HepG2 (cell line): Measurements from ENCODE around the gene ABCG5. TPM values are rescaled to one million over a fixed set of nuclear protein-coding genes. Genes with fewer than 3 reads are reported as not detected.

Experiments used
- BHLHE40 ChIP-seq: IDR thresholded peaks from 2 replicates; pipeline ENCODE4 v1.6.1; 2011; ENCODE audit warnings: low read length, improper control_type of control experiment
- GFI1 ChIP-seq: sonication (generic); formaldehyde crosslinking; IDR thresholded peaks from 2 replicates; pipeline ENCODE4 v1.5.0; 2020; ENCODE audit warnings: missing genetic modification reagents, mild to moderate bottlenecking, borderline replicate concordance
- KAT7 ChIP-seq: IDR thresholded peaks from 2 replicates; pipeline ENCODE4 v1.6.1; 2018; ENCODE audit warnings: borderline replicate concordance, missing compliant biosample characterization
- KDM6A ChIP-seq: IDR thresholded peaks from 2 replicates; pipeline ENCODE4 v1.6.1; 2016; ENCODE audit warnings: low read depth
- KMT2A ChIP-seq: sonication (generic); formaldehyde crosslinking; IDR thresholded peaks from 2 replicates; pipeline ENCODE4 v1.4.0; 2020; ENCODE audit warnings: missing genetic modification reagents
- MAZ ChIP-seq, 2 experiments: sonication (generic) in 1 of 2; formaldehyde crosslinking in 1 of 2; IDR thresholded peaks; 2 replicates each; pipeline versions ENCODE4 v1.5.0 to v1.6.1; 2012 to 2020; ENCODE audit warnings: low read depth in 2 of 2, mild to moderate bottlenecking in 2 of 2, borderline replicate concordance in 1 of 2, improper control_type of control experiment in 1 of 2, low read length in 1 of 2, missing genetic modification reagents in 1 of 2, moderate library complexity in 1 of 2
- MBD4 ChIP-seq: IDR thresholded peaks from 2 replicates; pipeline ENCODE4 v1.6.1; 2012; ENCODE audit warnings: low read length, inconsistent platforms, borderline replicate concordance
- MIER2 ChIP-seq: IDR thresholded peaks from 2 replicates; pipeline ENCODE4 v1.6.1; 2016; ENCODE audit warnings: missing biosample characterization, missing genetic modification reagents
- MIER3 ChIP-seq: IDR thresholded peaks from 2 replicates; pipeline ENCODE4 v1.6.1; 2016; ENCODE audit warnings: missing compliant biosample characterization, borderline replicate concordance
- MXD4 ChIP-seq: IDR thresholded peaks from 2 replicates; pipeline ENCODE4 v1.6.1; 2016; ENCODE audit warnings: mild to moderate bottlenecking, missing biosample characterization, missing genetic modification reagents
- NCOA5 ChIP-seq: sonication (generic); formaldehyde crosslinking; IDR thresholded peaks from 2 replicates; pipeline ENCODE4 v1.4.0; 2020; ENCODE audit warnings: missing genetic modification reagents
- NFE2L1 ChIP-seq: sonication (generic); formaldehyde crosslinking; IDR thresholded peaks from 2 replicates; pipeline ENCODE4 v1.4.0; 2020; ENCODE audit warnings: missing genetic modification reagents, mild to moderate bottlenecking, borderline replicate concordance
- POLR2A ChIP-seq, 2 experiments: IDR thresholded peaks; 2 replicates each; pipeline ENCODE4 v1.6.1; 2011; ENCODE audit warnings: low read depth in 2 of 2, low read length in 2 of 2, mild to moderate bottlenecking in 1 of 2, moderate library complexity in 1 of 2; ENCODE audit not compliant: insufficient read depth in 1 of 2
- SIN3A ChIP-seq: IDR thresholded peaks from 2 replicates; pipeline ENCODE4 v1.6.1; 2011; ENCODE audit warnings: low read depth, mild to moderate bottlenecking, control low read depth, low read length, borderline replicate concordance
- SRSF1 ChIP-seq: fragments of 200-400 bp; formaldehyde crosslinking; optimal IDR thresholded peaks from 2 replicates; pipeline ENCODE3; 2017; ENCODE audit warnings: mild to moderate bottlenecking, low read depth, low read length, moderate library complexity
- SRY ChIP-seq: sonication (generic); formaldehyde crosslinking; IDR thresholded peaks from 2 replicates; pipeline ENCODE4 v1.8.0; 2022; ENCODE audit warnings: mild to moderate bottlenecking, missing genetic modification reagents
- STAT5B ChIP-seq: sonication (generic); formaldehyde crosslinking; IDR thresholded peaks from 2 replicates; pipeline ENCODE4 v1.4.0; 2020; ENCODE audit warnings: missing genetic modification reagents
- ZBTB42 ChIP-seq: sonication (generic); formaldehyde crosslinking; IDR thresholded peaks from 2 replicates; pipeline ENCODE4 v1.5.0; 2020; ENCODE audit warnings: mild to moderate bottlenecking, missing genetic modification reagents
- ZFY ChIP-seq: sonication (generic); formaldehyde crosslinking; IDR thresholded peaks from 2 replicates; pipeline ENCODE4 v1.4.0; 2020; ENCODE audit warnings: missing genetic modification reagents
- polyA plus RNA-seq, 8 experiments: library from polyadenylated mRNA; depleted of rRNA in 3 of 8; stranded (reverse) in 7 of 8; unstranded in 1 of 8; fragments of >200 nt; fragmentation: Illumina TruSeq in 4 of 8; extraction: Trizol in 4 of 8; gene quantifications; 2 replicates each; pipeline versions ENCODE4 v1.2.1 to v1.2.3, GENCODE V29; 2011 to 2016; ENCODE audit warnings: low read depth in 4 of 8, missing spikeins in 1 of 8, mixed read lengths in 1 of 8; ENCODE audit not compliant: insufficient read depth in 1 of 8
- total RNA-seq, 5 experiments: library from RNA; depleted of rRNA; stranded (reverse); fragments of >200 nt; fragmentation: Illumina TruSeq; extraction: Trizol; gene quantifications; 2 replicates each; pipeline ENCODE4 v1.2.3, GENCODE V29; 2016; ENCODE audit warnings: low read depth in 1 of 5
- TF ChIP-seq, protein P1 (sequence below): sonication (generic); formaldehyde crosslinking; IDR thresholded peaks from 2 replicates; pipeline ENCODE4 v1.4.0; 2020; ENCODE audit warnings: missing genetic modification reagents
- TF ChIP-seq, protein P2 (sequence below): fragments of 450-650 bp; IDR thresholded peaks from 2 replicates; pipeline ENCODE4 v1.6.1; 2016
- TF ChIP-seq, protein P3 (sequence below): sonication (generic); formaldehyde crosslinking; IDR thresholded peaks from 2 replicates; pipeline ENCODE4 v1.5.0; 2020; ENCODE audit warnings: missing genetic modification reagents, mild to moderate bottlenecking, borderline replicate concordance
- TF ChIP-seq, protein P4 (sequence below): sonication (generic); formaldehyde crosslinking; IDR thresholded peaks from 2 replicates; pipeline ENCODE4 v1.8.1; 2023; ENCODE audit warnings: mild to moderate bottlenecking, moderate library complexity, missing genetic modification reagents
- TF ChIP-seq, protein P5 (sequence below): sonication (generic); formaldehyde crosslinking; IDR thresholded peaks from 2 replicates; pipeline ENCODE4 v1.4.0; 2020; ENCODE audit warnings: mild to moderate bottlenecking, missing genetic modification reagents, borderline replicate concordance
- TF ChIP-seq, protein P6 (sequence below): IDR thresholded peaks from 2 replicates; pipeline ENCODE4 v1.6.1; 2016; ENCODE audit warnings: low read depth, borderline replicate concordance

The ABCG5 gene
- total and polyA plus RNA-seq, 2 of the 13 experiments (the other 11 are each of a cell fraction or from before 2014, with no cell fraction given) = 15.1 to 39.0 TPM

DNA sequence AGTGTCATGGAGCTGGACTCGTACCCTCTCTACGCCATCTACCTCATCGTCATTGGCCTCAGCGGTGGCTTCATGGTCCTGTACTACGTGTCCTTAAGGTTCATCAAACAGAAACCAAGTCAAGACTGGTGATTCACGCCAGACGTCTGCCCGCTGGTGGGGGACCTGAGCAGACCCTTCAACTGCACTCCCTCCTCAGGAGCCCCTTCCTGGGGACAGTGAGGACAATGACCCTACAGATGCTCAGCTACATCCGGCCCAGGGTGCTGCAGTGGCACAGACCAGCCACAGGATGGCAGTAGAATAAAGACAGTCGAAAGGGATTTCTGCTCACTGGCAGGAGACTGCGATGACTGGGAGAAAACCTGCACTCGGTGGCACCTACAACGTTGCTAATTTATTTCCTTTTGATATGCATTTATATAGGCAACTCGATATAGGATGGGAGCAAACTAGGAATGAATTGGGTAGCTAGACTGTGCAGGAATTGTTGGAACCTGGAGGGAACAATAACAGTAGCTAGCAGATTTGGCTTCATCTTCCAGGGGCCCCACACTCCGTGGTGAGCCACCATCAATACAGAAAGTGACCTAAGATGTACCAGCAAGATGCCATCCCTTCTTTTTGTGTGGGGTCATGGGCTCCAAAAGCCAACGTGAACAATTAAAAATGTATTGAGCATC is 39.3 kb upstream of the ABCG5 start (continued):
- no peak for TF ChIP-seq SRY (CRISPR knock-in tag)
- TF ChIP-seq SRSF1 = no peak
- no peak for TF ChIP-seq KMT2A (CRISPR knock-in tag)
- TF ChIP-seq, protein P1, sequence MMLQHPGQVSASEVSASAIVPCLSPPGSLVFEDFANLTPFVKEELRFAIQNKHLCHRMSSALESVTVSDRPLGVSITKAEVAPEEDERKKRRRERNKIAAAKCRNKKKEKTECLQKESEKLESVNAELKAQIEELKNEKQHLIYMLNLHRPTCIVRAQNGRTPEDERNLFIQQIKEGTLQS (CRISPR knock-in tag) = 0 out of 2 replicates have a peak, but pooled peaks have one; percentile 7
- 0 out of 2 replicates have a peak, but pooled peaks have one; percentile 25 for TF ChIP-seq GFI1
- no peak for TF ChIP-seq ZFY
- TF ChIP-seq, protein P2, sequence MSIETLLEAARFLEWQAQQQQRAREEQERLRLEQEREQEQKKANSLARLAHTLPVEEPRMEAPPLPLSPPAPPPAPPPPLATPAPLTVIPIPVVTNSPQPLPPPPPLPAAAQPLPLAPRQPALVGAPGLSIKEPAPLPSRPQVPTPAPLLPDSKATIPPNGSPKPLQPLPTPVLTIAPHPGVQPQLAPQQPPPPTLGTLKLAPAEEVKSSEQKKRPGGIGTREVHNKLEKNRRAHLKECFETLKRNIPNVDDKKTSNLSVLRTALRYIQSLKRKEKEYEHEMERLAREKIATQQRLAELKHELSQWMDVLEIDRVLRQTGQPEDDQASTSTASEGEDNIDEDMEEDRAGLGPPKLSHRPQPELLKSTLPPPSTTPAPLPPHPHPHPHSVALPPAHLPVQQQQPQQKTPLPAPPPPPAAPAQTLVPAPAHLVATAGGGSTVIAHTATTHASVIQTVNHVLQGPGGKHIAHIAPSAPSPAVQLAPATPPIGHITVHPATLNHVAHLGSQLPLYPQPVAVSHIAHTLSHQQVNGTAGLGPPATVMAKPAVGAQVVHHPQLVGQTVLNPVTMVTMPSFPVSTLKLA = no peak
- no peak for TF ChIP-seq MIER2 (CRISPR knock-in tag)
- no peak for TF ChIP-seq NCOA5 (CRISPR knock-in tag)
- TF ChIP-seq, protein P3, sequence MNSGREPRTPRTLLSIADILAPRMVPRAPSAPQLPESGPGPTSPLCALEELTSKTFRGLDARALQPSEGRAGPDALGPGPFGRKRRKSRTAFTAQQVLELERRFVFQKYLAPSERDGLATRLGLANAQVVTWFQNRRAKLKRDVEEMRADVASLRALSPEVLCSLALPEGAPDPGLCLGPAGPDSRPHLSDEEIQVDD (CRISPR knock-in tag) = no peak
- TF ChIP-seq, protein P4, sequence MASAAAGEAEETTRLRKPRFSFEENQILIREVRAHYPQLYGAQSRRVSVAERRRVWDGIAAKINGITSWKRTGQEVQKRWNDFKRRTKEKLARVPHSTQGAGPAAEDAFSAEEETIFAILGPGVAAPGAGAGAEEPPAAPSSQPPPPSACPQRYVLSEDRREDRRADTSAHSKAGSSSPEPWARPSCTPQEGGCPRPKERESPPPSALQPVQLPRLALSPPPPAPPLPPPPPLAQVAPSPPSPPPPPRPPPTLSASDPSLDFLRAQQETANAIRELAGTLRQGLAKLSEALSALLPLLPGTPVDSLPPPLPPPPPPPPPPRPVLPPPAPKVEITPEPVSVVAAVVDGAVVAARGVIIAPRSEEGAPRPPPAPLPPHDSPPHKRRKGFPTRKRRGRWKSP (CRISPR knock-in tag) = no peak
- TF ChIP-seq, protein P5, sequence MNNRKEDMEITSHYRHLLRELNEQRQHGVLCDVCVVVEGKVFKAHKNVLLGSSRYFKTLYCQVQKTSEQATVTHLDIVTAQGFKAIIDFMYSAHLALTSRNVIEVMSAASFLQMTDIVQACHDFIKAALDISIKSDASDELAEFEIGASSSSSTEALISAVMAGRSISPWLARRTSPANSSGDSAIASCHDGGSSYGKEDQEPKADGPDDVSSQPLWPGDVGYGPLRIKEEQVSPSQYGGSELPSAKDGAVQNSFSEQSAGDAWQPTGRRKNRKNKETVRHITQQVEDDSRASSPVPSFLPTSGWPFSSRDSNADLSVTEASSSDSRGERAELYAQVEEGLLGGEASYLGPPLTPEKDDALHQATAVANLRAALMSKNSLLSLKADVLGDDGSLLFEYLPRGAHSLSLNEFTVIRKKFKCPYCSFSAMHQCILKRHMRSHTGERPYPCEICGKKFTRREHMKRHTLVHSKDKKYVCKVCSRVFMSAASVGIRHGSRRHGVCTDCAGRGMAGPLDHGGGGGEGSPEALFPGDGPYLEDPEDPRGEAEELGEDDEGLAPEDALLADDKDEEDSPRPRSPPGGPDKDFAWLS = no peak
- TF ChIP-seq ZBTB42 (CRISPR knock-in tag) = no peak
- TF ChIP-seq STAT5B (CRISPR knock-in tag) = no peak
- no peak for TF ChIP-seq KDM6A
- no peak for TF ChIP-seq MBD4
- no peak for TF ChIP-seq POLR2A (IDR thresholded peaks at IDR 0.05; ENCODE audit: insufficient read depth in 1 of 2, low read depth in 2 of 2, low read length in 2 of 2)
- TF ChIP-seq NFE2L1 (CRISPR knock-in tag) = no peak
- no peak; the same call in 1 of the 2 replicates for TF ChIP-seq MXD4 (CRISPR knock-in tag)
- no peak for TF ChIP-seq SIN3A
- no peak for TF ChIP-seq MAZ (IDR thresholded peaks at IDR 0.05; ENCODE audit: borderline replicate concordance, low read depth, low read length)
- TF ChIP-seq MAZ (CRISPR knock-in tag; IDR thresholded peaks at IDR 0.05; ENCODE audit: low read depth) = no peak
- TF ChIP-seq, protein P6, sequence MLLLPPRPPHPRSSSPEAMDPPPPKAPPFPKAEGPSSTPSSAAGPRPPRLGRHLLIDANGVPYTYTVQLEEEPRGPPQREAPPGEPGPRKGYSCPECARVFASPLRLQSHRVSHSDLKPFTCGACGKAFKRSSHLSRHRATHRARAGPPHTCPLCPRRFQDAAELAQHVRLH (CRISPR knock-in tag) = no peak
- peak; percentile 36; the same call in 1 of the 2 replicates for TF ChIP-seq BHLHE40
- no peak for TF ChIP-seq KAT7 (CRISPR knock-in tag)
- TF ChIP-seq MIER3 (CRISPR knock-in tag) = no peak; the same call in 1 of the 2 replicates
